Measurements from ENCODE around the gene NET1.
"Not testable (repeated sequence)": the region's sequence is repeated elsewhere in the genome, so short reads cannot be mapped to it uniquely, and the experiment has no call there.

Gene NET1

DNA sequence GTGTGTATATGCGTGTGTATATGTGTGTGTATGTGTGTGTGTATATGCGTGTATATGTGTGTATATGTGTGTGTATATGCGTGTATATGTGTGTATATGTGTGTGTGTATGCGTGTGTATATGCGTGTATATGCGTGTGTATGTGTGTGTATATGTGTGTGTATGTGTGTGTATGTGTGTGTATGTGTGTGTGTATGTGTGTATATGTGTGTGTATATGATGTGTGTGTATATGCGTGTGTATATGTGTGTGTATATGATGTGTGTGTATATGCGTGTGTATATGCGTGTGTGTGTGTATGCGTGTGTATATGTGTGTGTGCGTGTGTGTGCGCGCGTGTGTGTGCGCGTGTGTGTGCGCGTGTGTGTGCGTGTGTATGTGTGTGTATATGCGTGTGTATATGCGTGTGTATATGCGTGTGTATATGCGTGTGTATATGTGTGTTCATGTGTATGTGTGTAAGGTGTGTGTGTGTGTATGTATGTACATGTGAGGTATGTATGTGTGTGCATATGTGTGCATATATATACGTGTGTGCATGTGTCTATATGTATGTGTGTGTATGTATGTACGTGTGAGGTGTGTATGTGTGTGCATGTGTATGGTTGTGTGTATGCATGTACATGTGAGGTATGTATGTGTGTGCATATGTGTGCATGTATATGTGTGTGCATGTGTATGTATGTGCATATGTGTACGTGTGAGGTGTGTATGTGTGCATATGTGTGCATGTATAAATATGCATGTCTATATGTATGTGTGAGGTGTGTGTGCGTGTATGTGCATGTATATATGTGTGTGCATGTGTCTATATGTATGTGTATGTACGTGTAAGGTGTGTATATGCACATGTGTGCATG is 41.6 kb upstream of the NET1 start:
- no peak overlapping the region for H3K4me3 ChIP-seq (replicated peaks in 1 of 2; ENCODE audit: low read depth in 2 of 2, low read length in 2 of 2)
- TF ChIP-seq, protein P1, sequence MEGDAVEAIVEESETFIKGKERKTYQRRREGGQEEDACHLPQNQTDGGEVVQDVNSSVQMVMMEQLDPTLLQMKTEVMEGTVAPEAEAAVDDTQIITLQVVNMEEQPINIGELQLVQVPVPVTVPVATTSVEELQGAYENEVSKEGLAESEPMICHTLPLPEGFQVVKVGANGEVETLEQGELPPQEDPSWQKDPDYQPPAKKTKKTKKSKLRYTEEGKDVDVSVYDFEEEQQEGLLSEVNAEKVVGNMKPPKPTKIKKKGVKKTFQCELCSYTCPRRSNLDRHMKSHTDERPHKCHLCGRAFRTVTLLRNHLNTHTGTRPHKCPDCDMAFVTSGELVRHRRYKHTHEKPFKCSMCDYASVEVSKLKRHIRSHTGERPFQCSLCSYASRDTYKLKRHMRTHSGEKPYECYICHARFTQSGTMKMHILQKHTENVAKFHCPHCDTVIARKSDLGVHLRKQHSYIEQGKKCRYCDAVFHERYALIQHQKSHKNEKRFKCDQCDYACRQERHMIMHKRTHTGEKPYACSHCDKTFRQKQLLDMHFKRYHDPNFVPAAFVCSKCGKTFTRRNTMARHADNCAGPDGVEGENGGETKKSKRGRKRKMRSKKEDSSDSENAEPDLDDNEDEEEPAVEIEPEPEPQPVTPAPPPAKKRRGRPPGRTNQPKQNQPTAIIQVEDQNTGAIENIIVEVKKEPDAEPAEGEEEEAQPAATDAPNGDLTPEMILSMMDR (IDR thresholded peaks at IDR 0.05; ENCODE audit: low read depth, low read length): no peak
- DNase-seq (ENCODE audit: low read depth in 2 of 2): no peak

DNA sequence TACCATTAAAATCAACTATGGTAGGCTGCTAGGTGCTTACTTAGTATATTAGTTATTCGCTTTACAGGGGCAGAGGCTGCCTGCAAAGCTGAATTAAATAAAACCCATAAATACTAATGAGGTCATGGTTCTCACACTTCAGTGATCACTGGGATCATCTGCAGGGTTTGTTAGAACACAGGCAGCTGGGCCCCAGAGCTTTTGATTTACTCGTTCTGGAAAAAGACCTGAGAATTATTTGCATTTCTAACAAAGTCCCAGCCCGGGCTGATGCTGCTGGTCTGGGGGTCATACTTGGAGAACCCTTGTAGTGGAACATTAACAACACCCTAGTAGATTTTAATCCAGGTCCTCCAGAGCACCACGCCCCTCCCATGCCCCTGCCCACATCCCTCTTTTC is 39.0 kb upstream of the NET1 start:
- no peak for DNase-seq (ENCODE audit: low read depth in 2 of 2)
- H3K4me3 ChIP-seq (replicated peaks in 1 of 2; ENCODE audit: low read depth in 2 of 2, low read length in 2 of 2): no peak overlapping the region
- TF ChIP-seq, protein P1 (IDR thresholded peaks at IDR 0.05; ENCODE audit: low read depth, low read length): no peak

DNA sequence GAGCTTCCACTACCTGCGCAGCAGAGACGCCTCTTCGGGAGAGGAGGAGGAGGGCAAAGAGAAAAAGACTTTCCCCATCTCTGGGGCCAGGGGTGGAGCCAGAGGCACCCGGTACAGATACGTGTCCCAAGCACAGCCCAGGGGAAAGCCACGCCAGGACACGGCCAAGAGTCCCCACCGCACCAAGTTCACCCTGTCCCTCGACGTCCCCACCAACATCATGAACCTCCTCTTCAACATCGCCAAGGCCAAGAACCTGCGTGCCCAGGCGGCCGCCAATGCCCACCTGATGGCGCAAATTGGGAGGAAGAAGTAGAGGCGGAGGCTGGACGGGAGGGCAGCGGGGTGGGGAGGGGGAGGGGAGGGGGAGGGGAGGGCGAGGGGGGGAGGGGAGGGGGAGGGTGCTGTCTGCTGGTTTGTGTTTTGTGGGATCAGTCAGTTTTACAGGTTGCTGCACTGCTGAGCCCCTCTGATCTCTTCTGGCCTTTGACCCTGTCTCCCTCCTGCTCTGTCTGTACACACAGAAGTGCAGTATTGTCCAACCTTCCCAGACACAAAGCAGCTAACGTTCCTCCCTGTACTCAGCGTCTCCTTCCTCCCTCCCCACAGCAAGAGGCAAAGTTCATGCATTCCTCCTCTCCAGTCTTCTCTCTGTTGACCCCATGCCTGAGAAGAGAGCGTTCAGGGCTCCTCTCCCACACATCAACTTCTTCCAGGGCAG is 38.3 kb upstream of the NET1 start:
- TF ChIP-seq, protein P1 (IDR thresholded peaks at IDR 0.05; ENCODE audit: low read depth, low read length): no peak
- no peak for DNase-seq (ENCODE audit: low read depth in 2 of 2)
- H3K4me3 ChIP-seq (replicated peaks in 1 of 2; ENCODE audit: low read depth in 2 of 2, low read length in 2 of 2): no peak overlapping the region

DNA sequence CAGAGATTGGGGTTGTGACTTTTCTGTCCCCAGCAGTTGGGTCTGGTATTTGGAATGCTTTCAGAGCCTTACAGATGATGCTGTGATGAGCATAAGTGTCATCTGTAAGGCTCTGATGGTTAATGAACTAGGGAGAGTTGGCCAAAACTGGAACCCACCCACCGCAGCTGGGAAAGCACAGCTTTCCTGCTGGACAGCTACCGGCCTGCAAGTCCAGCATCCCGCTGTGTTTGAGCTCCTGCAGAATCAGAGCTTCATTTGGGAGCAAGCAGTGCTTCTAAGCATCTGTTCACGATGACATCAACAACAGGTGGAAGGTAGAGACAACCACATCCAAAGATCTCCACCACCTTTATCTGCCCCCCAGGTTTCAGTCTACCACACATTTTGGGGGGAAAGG is 35.9 kb upstream of the NET1 start:
- no peak overlapping the region for H3K4me3 ChIP-seq (replicated peaks in 1 of 2; ENCODE audit: low read depth in 2 of 2, low read length in 2 of 2)
- TF ChIP-seq, protein P1 (IDR thresholded peaks at IDR 0.05; ENCODE audit: low read depth, low read length): no peak
- DNase-seq (ENCODE audit: low read depth in 2 of 2): no peak

DNA sequence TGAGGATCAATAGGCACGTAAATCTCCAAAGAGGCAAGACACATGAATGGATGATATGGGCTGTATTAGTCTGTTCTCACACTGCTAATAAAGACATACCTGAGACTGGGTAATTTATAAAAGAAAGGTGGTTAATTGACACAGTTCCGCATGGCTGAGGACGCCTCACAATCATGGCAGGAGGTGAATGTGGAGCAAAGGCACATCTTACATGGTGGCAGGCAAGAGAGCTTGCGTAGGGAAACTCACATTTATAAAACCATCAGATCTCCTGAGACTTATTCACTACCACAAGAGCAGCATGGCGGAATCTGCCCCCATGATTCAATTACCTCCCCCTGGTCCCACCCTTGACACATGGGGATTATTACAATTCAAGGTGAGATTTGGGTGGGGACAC is 33.2 kb upstream of the NET1 start:
- DNase-seq (ENCODE audit: low read depth in 2 of 2); H3K4me3 ChIP-seq (replicated peaks in 1 of 2; ENCODE audit: low read depth in 2 of 2, low read length in 2 of 2): not testable (repeated sequence)

DNA sequence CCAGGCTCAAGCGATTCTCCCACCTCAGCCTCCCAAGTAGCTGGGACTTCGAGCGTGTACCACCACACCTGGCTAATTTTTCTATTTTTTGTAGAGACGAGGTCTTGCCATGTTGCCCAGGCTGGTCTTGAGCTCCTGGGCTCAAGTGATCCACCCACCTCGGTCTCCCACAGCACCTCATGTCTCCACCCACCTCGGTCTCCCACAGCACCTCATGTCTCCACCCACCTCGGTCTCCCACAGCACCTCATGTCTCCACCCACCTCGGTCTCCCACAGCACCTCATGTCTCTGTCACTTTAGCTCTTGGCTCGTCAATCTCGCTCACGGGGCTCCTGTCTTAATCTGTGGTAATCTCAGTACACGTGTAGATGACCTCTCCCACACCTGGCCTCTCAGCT is 32.0 kb upstream of the NET1 start:
- not testable (repeated sequence) for H3K4me3 ChIP-seq (replicated peaks in 1 of 2; ENCODE audit: low read depth in 2 of 2, low read length in 2 of 2); DNase-seq (ENCODE audit: low read depth in 2 of 2)

DNA sequence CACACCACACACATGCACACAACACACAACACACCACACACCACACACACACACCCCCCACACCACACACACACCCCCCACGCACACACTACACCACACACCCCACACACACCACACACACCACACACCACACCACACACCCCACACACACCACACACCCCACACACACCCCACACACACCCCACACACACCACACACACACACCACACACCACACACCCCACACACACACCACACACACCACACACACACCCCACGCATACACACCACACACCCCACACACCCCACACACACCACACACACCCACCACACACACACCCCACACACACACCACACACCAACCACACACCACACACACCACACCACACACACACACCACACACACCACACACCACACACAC is 31.2 kb upstream of the NET1 start:
- H3K4me3 ChIP-seq (replicated peaks in 1 of 2; ENCODE audit: low read depth in 2 of 2, low read length in 2 of 2): no peak overlapping the region
- TF ChIP-seq, protein P1 (IDR thresholded peaks at IDR 0.05; ENCODE audit: low read depth, low read length): no peak
- no peak for DNase-seq (ENCODE audit: low read depth in 2 of 2)

All from cardiac fibroblast (primary cell).